SK-N-SH treated with all-trans-retinoic acid at 6 μM for 48 hours (cell line): ENCODE measurements around the gene INTS15.
A peak's percentile ranks its signal among the peaks of the same experiment; 100 is the strongest.

Source experiments
- ATAC-seq: fragments of 200-7000 bp; cut with Tn5 transposase; 3 replicates; pipeline ENCODE4 v1.9.1; 2020; ENCODE audit warnings: mild to moderate bottlenecking, moderate library complexity
- ARNTL ChIP-seq: fragments of 450-650 bp; formaldehyde crosslinking; IDR thresholded peaks from 2 replicates; pipeline ENCODE4 v1.5.0; 2020; ENCODE audit warnings: low read depth, mild to moderate bottlenecking, moderate library complexity, borderline replicate concordance
- BACH2 ChIP-seq: fragments of 250-450 bp; sonication (Bioruptor Pico); IDR thresholded peaks from 2 replicates; pipeline ENCODE4 v1.9.0; 2021; ENCODE audit warnings: mild to moderate bottlenecking, borderline replicate concordance
- CSDC2 ChIP-seq: fragments of 250-450 bp; sonication (Bioruptor Pico); IDR thresholded peaks from 2 replicates; pipeline ENCODE4 v1.5.0; 2020; ENCODE audit warnings: mild to moderate bottlenecking, moderate library complexity
- GLIS3 ChIP-seq: fragments of 250-450 bp; sonication (Bioruptor Pico); IDR thresholded peaks from 2 replicates; pipeline ENCODE4 v1.5.0; 2020; ENCODE audit warnings: mild to moderate bottlenecking, moderate library complexity
- OSR1 ChIP-seq: fragments of 250-450 bp; sonication (Bioruptor Pico); IDR thresholded peaks from 2 replicates; pipeline ENCODE4 v1.8.0; 2022; ENCODE audit warnings: moderate library complexity, mild to moderate bottlenecking, inconsistent platforms
- PPARA ChIP-seq: fragments of 250-450 bp; sonication (Bioruptor Pico); IDR thresholded peaks from 2 replicates; pipeline ENCODE4 v1.5.0; 2020; ENCODE audit warnings: mild to moderate bottlenecking, borderline replicate concordance
- RARB ChIP-seq: fragments of 250-450 bp; sonication (Bioruptor Pico); IDR thresholded peaks from 2 replicates; pipeline ENCODE4 v1.8.0; 2021; ENCODE audit warnings: mild to moderate bottlenecking, moderate library complexity
- SNAI2 ChIP-seq: fragments of 250-450 bp; sonication (Bioruptor Pico); IDR thresholded peaks from 2 replicates; pipeline ENCODE4 v1.5.0; 2020; ENCODE audit warnings: mild to moderate bottlenecking, moderate library complexity
- TCF4 ChIP-seq: fragments of 250-450 bp; sonication (Bioruptor Pico); IDR thresholded peaks from 2 replicates; pipeline ENCODE4 v1.8.0; 2021; ENCODE audit warnings: mild to moderate bottlenecking, moderate library complexity, borderline replicate concordance
- TOX ChIP-seq: fragments of 250-450 bp; sonication (Bioruptor Pico); IDR thresholded peaks from 2 replicates; pipeline ENCODE4 v1.8.0; 2021; ENCODE audit warnings: mild to moderate bottlenecking, moderate library complexity, borderline replicate concordance
- ZC3H10 ChIP-seq: fragments of 250-450 bp; sonication (Bioruptor Pico); IDR thresholded peaks from 2 replicates; pipeline ENCODE4 v1.5.1; 2021; ENCODE audit warnings: mild to moderate bottlenecking, moderate library complexity
- ZFP3 ChIP-seq: fragments of 250-450 bp; sonication (Bioruptor Pico); IDR thresholded peaks from 2 replicates; pipeline ENCODE4 v1.5.0; 2020; ENCODE audit warnings: mild to moderate bottlenecking, moderate library complexity
- ZFP30 ChIP-seq: fragments of 450-650 bp; formaldehyde crosslinking; IDR thresholded peaks from 2 replicates; pipeline ENCODE4 v1.5.0; 2022; ENCODE audit warnings: mild to moderate bottlenecking, moderate library complexity
- ZNF565 ChIP-seq: fragments of 450-650 bp; formaldehyde crosslinking; conservative IDR thresholded peaks from 2 replicates; pipeline ENCODE4 v1.5.0; 2020; ENCODE audit warnings: low read depth, mild to moderate bottlenecking, moderate library complexity
- ZNF70 ChIP-seq: fragments of 450-650 bp; formaldehyde crosslinking; IDR thresholded peaks from 2 replicates; pipeline ENCODE4 v1.5.0; 2020; ENCODE audit warnings: mild to moderate bottlenecking, moderate library complexity
- ZNF8 ChIP-seq: fragments of 450-650 bp; formaldehyde crosslinking; IDR thresholded peaks from 2 replicates; pipeline ENCODE4 v1.5.0; 2020; ENCODE audit warnings: mild to moderate bottlenecking, moderate library complexity
- TF ChIP-seq, protein P1 (sequence below): fragments of 250-450 bp; sonication (Bioruptor Pico); IDR thresholded peaks from 2 replicates; pipeline ENCODE4 v1.5.1; 2021; ENCODE audit warnings: mild to moderate bottlenecking, moderate library complexity
- TF ChIP-seq, protein P2 (sequence below): fragments of 250-450 bp; sonication (Bioruptor Pico); IDR thresholded peaks from 2 replicates; pipeline ENCODE4 v1.5.0; 2020; ENCODE audit warnings: mild to moderate bottlenecking, moderate library complexity
- TF ChIP-seq, protein P3 (sequence below): fragments of 250-450 bp; sonication (Bioruptor Pico); IDR thresholded peaks from 2 replicates; pipeline ENCODE4 v1.5.1; 2020; ENCODE audit warnings: low read depth, mild to moderate bottlenecking, moderate library complexity
- TF ChIP-seq, protein P4 (sequence below): fragments of 250-450 bp; sonication (Bioruptor Pico); IDR thresholded peaks from 2 replicates; pipeline ENCODE4 v1.8.0; 2020; ENCODE audit warnings: mild to moderate bottlenecking, moderate library complexity, borderline replicate concordance

INTS15 gene

DNA sequence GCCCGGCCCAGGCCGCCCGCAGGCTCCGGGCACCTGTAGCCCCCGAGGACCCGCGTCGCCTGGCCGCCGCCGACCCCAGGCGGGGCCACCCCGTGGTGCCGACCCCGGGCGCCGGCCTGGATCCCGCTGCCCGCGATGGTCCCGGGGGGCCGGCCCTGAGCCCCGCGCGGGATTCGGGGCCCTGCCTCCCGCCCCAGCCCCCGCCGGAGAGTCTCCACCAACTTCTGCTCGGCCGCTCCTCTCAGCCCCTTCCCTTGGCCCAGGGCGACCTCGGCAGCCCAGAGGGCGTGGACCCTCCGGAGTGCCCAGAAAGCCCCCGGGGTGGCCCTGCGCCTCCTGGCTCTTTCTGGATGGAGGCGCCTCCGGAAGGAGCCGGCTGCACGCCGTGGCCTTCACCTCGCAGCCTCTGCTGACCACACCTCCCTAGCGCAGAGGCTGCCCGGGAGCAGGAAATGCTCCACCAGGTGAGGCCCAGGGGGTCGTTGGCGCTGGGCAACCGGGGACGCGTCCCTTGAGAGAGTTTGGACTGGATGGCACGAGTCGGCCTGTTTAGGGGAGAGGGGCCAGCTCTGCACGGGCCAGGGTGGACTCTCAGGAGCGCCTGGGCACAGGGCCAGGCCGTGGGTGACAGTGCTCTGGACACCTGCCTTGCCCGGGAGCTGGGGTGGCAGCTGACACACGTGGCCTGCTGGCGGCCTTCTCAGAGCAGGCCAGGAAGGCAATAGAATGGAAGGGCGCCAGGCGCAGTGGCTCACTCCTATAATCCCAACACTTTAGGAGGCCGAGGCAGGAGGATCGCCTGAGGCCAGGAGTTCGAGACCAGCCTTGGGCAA is 26.1 kb downstream of the INTS15 start:
- TF ChIP-seq ZFP30 (CRISPR knock-in tag): no peak
- TF ChIP-seq ZFP3: peak; percentile 90
- peak; percentile 68 for ATAC-seq

DNA sequence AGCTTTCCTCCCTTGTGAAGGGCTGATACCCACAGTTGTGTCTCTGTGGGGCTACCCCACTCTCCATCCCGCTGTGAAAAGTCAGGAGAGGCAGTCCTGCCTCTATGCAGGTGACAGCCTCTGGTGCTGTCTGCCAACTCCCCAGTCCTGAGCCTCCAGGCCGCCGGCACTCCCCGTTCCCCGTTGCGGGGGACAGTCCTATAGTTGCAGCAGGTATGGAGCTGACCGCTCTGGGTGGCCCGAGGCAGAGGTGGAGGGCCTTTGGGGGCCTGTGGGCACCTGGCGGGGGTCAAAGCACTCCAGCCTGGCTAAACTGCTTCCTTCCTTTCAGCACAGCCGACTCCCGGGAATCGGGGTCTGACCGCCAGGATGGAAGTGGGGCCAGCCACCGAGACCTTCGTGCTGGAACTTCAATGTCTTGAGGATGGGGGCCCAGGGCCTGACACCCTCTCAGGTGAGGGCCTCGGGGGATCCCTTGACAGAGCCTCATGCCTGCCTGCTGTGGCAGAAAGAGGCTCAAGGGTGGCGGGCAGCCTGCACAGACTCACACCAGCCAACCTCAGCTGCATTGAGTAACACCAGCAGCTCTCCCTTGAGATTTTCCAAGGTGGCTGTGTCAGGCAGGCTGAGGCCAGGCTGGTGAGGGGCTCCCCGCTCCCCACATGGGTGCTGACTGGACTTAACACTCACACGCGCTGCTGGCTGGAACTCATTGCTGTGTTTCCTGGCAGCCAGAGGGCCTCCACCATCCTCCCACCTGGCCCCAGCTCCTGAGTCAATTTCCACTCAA is 27.2 kb downstream of the INTS15 start:
- TF ChIP-seq ARNTL (CRISPR knock-in tag) (no peak), RARB (CRISPR knock-in tag) (no peak), TOX (no peak), SNAI2 (no peak), ZNF8 (CRISPR knock-in tag) (no peak)
- ATAC-seq: no peak

DNA sequence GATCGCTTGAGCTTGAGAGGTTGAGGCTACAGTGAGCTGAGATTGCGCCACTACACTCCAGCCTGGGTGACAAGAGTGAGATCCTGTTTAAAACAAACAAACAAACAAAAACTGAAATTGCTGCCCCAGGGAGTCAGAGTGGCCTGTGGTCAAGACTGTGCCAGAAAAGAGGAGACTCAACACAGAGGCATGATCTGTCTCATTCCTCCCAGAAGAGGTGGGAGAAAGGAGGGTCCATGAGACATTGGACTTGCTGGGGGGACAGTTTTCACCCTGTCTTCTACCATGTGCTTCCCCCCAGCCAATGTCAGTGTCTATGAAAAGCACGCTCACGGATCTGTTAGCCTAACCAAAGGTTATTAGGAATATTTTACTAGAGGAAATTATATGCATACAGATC is 28.8 kb downstream of the INTS15 start:
- no peak for ATAC-seq
- TF ChIP-seq ZNF565: no peak
- TF ChIP-seq, protein P1, sequence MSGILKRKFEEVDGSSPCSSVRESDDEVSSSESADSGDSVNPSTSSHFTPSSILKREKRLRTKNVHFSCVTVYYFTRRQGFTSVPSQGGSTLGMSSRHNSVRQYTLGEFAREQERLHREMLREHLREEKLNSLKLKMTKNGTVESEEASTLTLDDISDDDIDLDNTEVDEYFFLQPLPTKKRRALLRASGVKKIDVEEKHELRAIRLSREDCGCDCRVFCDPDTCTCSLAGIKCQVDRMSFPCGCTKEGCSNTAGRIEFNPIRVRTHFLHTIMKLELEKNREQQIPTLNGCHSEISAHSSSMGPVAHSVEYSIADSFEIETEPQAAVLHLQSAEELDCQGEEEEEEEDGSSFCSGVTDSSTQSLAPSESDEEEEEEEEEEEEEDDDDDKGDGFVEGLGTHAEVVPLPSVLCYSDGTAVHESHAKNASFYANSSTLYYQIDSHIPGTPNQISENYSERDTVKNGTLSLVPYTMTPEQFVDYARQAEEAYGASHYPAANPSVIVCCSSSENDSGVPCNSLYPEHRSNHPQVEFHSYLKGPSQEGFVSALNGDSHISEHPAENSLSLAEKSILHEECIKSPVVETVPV (CRISPR knock-in tag): no peak
- no peak for TF ChIP-seq OSR1
- no peak for TF ChIP-seq TOX
- no peak for TF ChIP-seq ZNF70 (CRISPR knock-in tag)
- TF ChIP-seq ZNF8 (CRISPR knock-in tag): no peak
- no peak for TF ChIP-seq BACH2
- no peak for TF ChIP-seq TCF4 (CRISPR knock-in tag)
- TF ChIP-seq GLIS3 (CRISPR knock-in tag): no peak
- TF ChIP-seq, protein P2, sequence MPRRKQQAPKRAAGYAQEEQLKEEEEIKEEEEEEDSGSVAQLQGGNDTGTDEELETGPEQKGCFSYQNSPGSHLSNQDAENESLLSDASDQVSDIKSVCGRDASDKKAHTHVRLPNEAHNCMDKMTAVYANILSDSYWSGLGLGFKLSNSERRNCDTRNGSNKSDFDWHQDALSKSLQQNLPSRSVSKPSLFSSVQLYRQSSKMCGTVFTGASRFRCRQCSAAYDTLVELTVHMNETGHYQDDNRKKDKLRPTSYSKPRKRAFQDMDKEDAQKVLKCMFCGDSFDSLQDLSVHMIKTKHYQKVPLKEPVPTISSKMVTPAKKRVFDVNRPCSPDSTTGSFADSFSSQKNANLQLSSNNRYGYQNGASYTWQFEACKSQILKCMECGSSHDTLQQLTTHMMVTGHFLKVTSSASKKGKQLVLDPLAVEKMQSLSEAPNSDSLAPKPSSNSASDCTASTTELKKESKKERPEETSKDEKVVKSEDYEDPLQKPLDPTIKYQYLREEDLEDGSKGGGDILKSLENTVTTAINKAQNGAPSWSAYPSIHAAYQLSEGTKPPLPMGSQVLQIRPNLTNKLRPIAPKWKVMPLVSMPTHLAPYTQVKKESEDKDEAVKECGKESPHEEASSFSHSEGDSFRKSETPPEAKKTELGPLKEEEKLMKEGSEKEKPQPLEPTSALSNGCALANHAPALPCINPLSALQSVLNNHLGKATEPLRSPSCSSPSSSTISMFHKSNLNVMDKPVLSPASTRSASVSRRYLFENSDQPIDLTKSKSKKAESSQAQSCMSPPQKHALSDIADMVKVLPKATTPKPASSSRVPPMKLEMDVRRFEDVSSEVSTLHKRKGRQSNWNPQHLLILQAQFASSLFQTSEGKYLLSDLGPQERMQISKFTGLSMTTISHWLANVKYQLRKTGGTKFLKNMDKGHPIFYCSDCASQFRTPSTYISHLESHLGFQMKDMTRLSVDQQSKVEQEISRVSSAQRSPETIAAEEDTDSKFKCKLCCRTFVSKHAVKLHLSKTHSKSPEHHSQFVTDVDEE: no peak
- no peak for TF ChIP-seq ZFP3
- TF ChIP-seq ARNTL (CRISPR knock-in tag): no peak
- TF ChIP-seq ZC3H10 (CRISPR knock-in tag): no peak
- no peak for TF ChIP-seq CSDC2 (CRISPR knock-in tag)
- TF ChIP-seq PPARA (CRISPR knock-in tag): no peak
- TF ChIP-seq SNAI2: no peak
- TF ChIP-seq, protein P3, sequence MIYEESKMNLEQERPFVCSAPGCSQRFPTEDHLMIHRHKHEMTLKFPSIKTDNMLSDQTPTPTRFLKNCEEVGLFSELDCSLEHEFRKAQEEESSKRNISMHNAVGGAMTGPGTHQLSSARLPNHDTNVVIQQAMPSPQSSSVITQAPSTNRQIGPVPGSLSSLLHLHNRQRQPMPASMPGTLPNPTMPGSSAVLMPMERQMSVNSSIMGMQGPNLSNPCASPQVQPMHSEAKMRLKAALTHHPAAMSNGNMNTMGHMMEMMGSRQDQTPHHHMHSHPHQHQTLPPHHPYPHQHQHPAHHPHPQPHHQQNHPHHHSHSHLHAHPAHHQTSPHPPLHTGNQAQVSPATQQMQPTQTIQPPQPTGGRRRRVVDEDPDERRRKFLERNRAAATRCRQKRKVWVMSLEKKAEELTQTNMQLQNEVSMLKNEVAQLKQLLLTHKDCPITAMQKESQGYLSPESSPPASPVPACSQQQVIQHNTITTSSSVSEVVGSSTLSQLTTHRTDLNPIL (CRISPR knock-in tag): no peak
- no peak for TF ChIP-seq RARB (CRISPR knock-in tag)
- TF ChIP-seq, all 23 proteins: peak for 0

DNA sequence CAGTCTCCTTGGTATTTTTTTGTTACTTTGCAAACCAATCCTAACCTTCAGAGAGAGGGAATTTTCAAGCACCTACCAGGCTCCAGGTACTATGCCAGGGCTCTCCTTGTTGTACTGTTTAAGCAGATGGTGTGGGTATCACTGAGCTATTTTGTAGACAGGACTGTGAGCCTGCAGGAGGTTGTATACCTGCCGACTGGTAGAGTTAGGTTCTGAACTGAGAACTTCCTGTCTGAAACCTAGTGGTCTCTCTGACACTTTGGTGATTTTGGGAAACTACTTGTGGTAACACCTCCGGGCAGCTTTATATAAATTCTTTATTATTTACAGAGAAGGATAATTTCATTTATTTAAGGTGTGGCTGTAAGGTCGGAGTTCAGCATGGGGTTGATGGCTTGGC is 30.1 kb downstream of the INTS15 start:
- ATAC-seq: no peak
- TF ChIP-seq, protein P4, sequence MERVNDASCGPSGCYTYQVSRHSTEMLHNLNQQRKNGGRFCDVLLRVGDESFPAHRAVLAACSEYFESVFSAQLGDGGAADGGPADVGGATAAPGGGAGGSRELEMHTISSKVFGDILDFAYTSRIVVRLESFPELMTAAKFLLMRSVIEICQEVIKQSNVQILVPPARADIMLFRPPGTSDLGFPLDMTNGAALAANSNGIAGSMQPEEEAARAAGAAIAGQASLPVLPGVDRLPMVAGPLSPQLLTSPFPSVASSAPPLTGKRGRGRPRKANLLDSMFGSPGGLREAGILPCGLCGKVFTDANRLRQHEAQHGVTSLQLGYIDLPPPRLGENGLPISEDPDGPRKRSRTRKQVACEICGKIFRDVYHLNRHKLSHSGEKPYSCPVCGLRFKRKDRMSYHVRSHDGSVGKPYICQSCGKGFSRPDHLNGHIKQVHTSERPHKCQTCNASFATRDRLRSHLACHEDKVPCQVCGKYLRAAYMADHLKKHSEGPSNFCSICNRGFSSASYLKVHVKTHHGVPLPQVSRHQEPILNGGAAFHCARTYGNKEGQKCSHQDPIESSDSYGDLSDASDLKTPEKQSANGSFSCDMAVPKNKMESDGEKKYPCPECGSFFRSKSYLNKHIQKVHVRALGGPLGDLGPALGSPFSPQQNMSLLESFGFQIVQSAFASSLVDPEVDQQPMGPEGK: no peak
- TF ChIP-seq, protein P1 (CRISPR knock-in tag): no peak
- TF ChIP-seq ZC3H10 (CRISPR knock-in tag): no peak
- TF ChIP-seq PPARA (CRISPR knock-in tag): no peak
- no peak for TF ChIP-seq ZFP30 (CRISPR knock-in tag)
- no peak for TF ChIP-seq BACH2
- TF ChIP-seq TOX: no peak
- TF ChIP-seq, all 23 proteins: peak for 0
